Lower leg skin (tissue), 3 donors: ENCODE results near the gene OFD1.

Source experiments
- CTCF ChIP-seq, 3 donors: fragments of 450-650 bp; IDR thresholded peaks; one replicate each; pipeline ENCODE4 v1.5.1; 2016; ENCODE audit warnings: antibody characterized with exemption in 3 of 3, mild to moderate bottlenecking in 3 of 3, moderate library complexity in 2 of 3
- POLR2A ChIP-seq, 2 donors: fragments of 450-650 bp; IDR thresholded peaks; one replicate each; pipeline ENCODE4 v1.6.1; 2016 to 2017; ENCODE audit warnings: antibody characterized with exemption in 2 of 2, mild to moderate bottlenecking in 1 of 2, moderate library complexity in 1 of 2

- no peak for TF ChIP-seq CTCF (IDR thresholded peaks at IDR 0.05)
- TF ChIP-seq POLR2A (IDR thresholded peaks at IDR 0.05) = no peak
Observed at GRCh38 chrX:13794417-13794816, 59.9 kb downstream of the OFD1 start.
